OCI-LY7 (cell line): ENCODE measurements around the gene ELK4.

Experiments used
- CTCF ChIP-seq: fragments of 200-600 bp; sonication (generic); conservative IDR thresholded peaks from 2 replicates; pipeline ENCODE4 v1.5.1; 2014; ENCODE audit warnings: mild to moderate bottlenecking, antibody characterized with exemption, low read length, moderate library complexity, mixed read lengths
- EZH2phosphoT487 ChIP-seq: fragments of 200-600 bp; sonication (generic); IDR thresholded peaks from 2 replicates; pipeline ENCODE4 v1.6.1; 2018; ENCODE audit warnings: low read depth, borderline replicate concordance, mild to moderate bottlenecking, mixed run types, antibody characterized with exemption, low read length, moderate library complexity, mixed read lengths

DNA sequence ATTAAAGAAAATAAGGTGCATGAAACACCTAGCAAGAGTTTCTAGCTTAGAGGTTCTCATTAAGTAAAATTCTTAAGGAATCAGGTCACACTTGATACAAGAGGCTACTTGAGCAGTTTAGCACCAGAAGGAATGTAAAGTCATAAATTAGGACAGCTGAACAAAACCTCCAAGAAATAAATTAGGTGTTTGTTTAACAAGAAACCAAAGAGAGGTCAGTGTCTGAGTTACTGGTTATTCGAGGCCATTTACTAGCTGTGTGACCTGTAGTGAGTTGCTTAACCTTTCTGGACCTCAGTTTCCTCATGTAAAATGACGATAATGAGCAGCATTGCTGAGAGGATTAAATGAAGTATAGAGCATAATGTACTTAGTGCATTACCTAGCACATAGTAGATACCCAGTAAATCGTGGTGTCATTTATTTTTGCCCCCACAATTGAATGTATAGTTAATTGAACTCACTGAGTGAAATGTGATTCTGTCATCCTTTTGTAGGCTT lies 908 bp upstream of the ELK4 start:
- TF ChIP-seq CTCF (no peak), EZH2phosphoT487 (no peak)
